ENCODE results near the gene SPPL2A.
A peak's percentile ranks its signal among the peaks of the same experiment; 100 is the strongest.

The SPPL2A gene

DNA sequence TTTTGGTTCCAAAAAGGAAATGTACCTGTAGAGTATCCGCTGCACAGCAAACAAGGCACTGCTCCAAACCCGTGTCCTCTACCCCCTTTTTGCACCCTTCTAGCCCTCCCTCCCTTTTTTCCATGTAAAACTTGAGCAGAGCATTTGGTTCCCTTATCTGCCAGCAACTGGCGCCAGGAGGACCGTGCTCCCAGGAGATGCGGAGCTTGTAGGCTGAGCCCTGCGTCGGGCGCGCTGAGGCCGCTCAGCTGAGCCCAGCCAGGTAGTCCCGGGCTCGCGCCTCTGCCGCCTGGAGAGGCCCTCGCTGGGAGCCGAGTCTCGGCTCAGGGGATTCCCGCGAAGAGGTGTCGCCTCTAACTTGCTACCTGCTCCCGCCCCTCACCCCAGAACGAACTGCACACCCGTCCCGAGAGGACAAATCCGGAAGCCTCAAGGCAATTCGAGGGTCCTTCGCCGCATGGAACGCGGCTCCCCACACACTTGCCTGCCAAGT, 79.5 kb downstream of the SPPL2A start:
- DNase-seq, result peak; percentile 3 to 8

DNA sequence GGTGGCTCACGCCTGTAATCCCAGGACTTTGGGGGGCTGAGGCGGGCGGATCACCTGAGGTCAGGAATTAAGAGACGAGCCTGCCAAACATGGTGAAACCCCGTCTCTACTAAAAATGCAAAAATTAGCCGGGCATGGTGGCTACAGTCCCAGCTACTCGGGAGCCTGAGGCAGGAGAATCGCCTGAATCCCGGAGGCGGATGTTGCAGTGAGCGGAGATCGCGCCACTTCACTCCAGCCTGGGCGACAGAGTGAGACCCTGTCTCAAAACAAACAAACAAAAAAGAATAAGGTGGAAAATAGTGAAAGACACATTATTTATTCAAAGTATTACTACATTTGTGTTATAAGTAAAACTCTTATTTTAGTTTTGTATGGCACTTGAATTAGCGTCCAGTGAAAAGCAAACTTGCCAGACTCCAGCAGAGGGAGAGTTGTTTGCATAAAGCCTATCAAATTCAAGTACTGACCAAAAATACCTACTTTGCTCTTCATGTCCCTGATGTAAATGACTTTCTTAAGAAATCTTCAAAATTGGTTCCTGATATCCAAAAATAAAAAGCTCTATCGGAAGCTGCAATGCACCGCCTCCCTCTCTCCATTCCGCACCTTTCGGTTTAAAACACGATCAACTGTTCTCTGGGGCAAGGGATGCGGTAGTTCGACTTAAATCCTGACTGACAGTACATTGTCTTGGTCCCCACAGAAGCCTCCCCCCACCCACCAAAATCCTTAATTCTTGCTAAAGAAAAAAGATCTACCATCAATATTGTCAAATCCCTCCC, 80.1 kb downstream of the SPPL2A start:
- DNase-seq, result no peak

DNA sequence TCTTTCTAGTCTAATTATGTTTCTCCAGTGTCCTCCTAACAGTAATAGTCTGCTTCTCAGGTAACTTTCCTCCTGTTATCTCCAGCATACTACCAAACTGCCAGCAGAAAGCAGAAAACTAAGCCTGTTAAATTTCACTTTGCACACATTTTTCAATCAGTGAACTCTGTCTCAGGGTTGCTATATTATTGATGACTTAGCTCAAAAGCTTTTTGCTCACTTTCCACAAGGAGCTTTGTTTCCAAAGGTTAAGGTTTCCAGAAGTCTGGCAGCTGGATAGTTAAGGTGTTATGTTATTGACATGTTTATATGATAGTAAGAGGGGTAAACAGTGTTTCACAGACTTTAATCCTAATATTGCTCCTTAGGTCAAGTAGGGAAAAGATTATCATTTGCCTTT, 84.0 kb downstream of the SPPL2A start:
- DNase-seq, result no peak

DNA sequence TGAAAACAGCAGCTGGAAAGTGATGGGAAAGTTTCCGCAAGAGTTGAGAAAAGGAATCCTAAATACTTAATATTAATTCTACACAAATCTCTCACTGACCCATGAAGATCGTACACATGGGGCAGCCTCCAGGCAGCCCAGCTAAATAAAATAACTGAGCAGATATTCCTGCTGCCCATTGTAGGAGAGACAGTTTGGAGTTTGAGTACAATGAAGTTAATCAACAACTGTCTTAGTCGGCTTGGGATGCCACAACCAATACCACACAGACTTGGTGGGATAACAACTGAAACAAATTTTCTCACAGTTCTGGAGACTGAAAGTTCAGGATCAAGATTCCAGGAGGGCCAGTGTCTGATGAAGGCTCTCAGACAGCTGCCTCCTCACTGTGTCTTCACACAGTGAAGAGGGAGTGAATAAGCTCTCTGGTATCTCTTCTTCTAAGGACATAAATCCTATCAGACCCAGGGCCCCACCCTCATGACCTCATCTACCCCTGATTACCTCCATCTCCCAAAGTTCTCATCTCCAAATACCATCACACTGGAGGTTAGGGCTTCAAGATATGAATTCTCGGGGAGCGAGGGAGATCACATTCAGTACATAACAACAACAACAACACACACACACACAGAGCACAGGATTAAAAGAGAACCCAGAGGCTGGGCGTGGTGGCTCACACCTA, 88.6 kb downstream of the SPPL2A start:
- DNase-seq, result no peak

DNA sequence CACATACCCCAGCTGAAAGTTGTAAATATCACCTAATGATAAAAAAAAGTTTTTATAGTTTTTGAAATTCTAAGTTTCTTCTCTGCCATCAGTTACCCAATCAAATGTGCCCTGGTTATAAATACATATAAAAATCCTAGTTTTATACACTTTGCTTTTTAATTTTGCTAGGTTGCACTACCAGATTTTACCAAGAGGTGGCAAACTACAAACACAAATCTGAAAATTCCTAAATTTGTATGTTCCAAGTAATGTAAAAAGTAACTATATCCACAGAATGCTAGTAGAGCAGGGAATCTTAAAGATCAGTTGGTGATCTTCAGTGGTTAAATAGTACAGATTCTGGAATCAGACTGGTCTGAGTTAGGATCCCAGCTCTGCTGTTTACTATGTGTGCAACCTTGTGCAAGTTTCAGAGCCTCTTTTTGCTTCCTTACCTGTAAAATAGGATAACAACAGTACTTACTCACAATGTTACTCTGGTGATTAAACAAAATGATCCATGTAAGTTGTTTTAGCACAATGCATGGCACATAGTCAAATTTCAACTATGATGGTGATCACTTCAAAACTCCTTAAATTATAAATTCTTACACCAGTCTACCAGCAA, 89.9 kb downstream of the SPPL2A start:
- DNase-seq, result no peak

DNA sequence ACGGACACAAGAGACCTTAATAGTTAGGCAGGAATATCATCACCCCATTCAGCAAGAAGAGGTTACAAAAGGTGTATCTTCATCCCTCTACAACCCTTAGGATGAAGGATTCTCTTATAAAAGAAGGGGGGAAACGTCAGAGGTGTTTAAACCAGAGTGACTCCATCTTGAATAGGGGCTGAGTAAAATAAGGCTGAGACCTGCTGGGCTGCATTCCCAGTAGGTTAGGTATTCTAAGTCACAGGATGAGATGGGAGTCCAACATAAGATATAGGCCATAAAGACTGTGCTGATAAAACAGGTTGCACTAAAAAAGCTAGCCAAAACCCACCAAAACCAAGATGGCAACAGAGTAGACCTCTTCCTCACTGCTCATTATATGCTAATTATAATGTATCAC, 95.4 kb downstream of the SPPL2A start:
- DNase-seq, result no peak

DNA sequence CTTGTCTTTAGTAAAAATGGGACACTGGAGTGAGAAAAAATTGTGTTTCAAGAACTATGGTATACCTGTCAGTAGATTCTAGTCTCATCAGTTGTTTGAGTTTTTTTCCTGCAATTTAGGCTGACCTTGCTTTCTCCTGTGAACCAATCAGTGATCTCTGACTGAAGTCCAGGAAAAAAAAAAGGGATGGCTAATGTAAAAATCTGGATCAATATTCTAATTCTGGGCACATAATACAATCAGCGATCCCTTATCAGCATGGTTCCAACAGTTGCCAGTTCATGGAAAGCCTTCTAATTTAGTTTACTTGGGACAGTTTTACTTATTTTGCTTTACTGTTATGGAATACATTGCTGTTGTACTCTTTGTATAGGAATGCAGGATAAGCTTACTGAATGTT, 95.9 kb downstream of the SPPL2A start:
- no peak for DNase-seq

DNA sequence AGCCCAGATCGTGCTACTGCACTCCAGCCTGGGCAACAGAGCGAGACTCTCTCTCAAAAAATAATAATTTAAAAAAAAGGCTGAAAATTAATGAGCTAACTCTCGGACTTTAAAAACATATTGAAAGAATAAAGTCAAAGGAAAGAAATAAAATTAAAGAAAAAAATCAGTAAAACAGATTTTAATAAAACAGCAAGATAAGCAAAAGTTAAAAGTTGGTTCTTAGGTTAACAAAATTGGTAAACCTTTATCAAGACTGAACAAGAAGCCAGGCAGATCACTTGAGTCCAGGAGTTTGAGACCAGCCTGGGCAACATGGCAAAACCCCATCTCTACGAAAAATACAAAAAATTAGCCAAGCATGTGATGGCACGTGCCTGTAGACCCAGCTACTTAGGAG, 99.6 kb downstream of the SPPL2A start:
- no peak for DNase-seq

DNA sequence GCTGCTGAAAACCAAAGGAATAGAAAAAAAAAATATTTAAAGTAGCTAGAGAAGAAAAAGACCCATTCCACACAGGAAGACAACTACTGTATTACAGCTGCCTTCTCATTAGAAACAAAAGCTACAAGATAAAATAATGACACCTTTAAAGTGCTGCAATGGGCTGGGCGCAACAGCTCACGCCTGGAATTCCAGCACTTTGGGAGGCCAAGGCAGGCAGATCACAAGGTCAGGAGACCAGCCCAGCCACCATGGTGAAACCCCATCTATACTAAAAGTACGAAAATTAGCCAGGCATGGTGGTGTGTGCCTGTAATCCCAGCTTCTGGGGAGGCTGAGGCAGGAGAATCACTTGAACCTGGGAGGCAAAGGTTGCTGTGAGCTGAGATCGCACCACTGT, 110.0 kb downstream of the SPPL2A start:
- no peak for DNase-seq

DNA sequence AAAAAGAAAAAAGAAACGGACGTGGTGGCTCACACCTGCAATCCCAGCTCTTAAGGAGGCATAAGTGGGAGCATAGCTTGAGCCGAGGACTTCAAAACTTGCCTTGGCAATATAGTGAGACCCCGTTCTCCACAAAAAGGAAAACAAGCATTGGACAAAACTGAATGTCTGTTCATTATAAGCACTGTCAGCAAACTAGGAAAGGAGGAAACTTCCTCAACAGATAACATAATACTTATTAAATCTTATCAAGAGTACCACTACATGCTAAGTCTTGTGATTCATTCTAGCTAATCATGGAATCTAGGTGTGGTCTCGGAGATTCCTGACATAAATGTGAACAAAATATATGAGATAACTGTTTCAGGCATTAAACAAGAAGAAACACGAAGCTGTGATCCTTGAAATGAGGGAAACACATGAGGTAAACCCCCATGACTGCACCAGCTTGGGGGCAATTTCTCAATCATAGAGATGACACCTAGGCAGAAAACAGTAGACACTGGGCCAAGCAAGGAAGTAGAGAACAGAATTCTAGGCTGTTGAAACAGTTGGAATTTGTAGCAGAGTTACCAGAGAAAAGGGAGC, 112.3 kb downstream of the SPPL2A start:
- no peak for DNase-seq

DNA sequence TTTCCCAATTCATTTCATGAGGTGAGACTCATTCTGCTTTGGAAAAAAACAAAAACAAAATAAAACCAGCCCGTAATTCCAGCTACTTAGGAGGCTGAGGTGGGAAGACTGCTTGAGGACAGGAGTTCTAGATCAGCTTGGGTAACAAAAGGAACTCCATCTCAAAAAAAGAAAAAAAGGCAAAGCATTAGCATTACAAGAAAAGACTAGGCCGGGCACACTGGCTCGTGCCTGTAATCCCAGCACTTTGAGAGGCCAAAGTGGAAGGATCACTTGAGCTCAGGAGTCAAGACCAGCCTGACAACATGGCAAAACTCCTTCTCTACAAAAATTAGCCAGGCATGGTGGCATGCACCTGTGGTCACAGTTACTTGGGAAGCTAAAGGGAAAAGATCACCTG, 112.8 kb downstream of the SPPL2A start:
- DNase-seq, result no peak

Measured in NCI-H1930 (cell line).